NOMO-1 treated with dmso at 0.1 percent for 144 hours (cell line): Measurements from ENCODE around the gene LRRC4C.

Experiments
- DNase-seq: peaks from one replicate; lab custom pipeline; 2025; ENCODE audit not compliant: unreplicated experiment; lab: John Stamatoyannopoulos, UW

Gene LRRC4C

GRCh38 chr11:41419901-41420300, 39.6 kb downstream of the LRRC4C start:
- no peak for DNase-seq

GRCh38 chr11:41414771-41415440, 44.5 kb downstream of the LRRC4C start:
- no peak for DNase-seq

- no peak for DNase-seq
Measured at GRCh38 chr11:41413843-41414242, 45.6 kb downstream of the LRRC4C start.

GRCh38 chr11:41405812-41406211, 53.6 kb downstream of the LRRC4C start:
- no peak for DNase-seq

GRCh38 chr11:41404109-41404508, 55.3 kb downstream of the LRRC4C start:
- DNase-seq: no peak

- no peak for DNase-seq
Measured at GRCh38 chr11:41403458-41403857, 56.0 kb downstream of the LRRC4C start.

GRCh38 chr11:41400819-41401382, 58.6 kb downstream of the LRRC4C start:
- DNase-seq: no peak

- DNase-seq: no peak
Measured at GRCh38 chr11:41400124-41400523, 59.3 kb downstream of the LRRC4C start.

- DNase-seq: no peak
Measured at GRCh38 chr11:41399323-41399722, 60.1 kb downstream of the LRRC4C start.

GRCh38 chr11:41398175-41398574, 61.3 kb downstream of the LRRC4C start:
- DNase-seq: no peak

GRCh38 chr11:41394521-41395195, 64.8 kb downstream of the LRRC4C start:
- no peak for DNase-seq

- no peak for DNase-seq
Measured at GRCh38 chr11:41392596-41392995, 66.9 kb downstream of the LRRC4C start.

GRCh38 chr11:41389623-41390130, 69.8 kb downstream of the LRRC4C start:
- DNase-seq: no peak

- no peak for DNase-seq
Measured at GRCh38 chr11:41384329-41384728, 75.1 kb downstream of the LRRC4C start.

GRCh38 chr11:41383768-41384167, 75.7 kb downstream of the LRRC4C start:
- no peak for DNase-seq

GRCh38 chr11:41382927-41383326, 76.5 kb downstream of the LRRC4C start:
- no peak for DNase-seq

GRCh38 chr11:41379084-41379483, 80.4 kb downstream of the LRRC4C start:
- DNase-seq: no peak

- no peak for DNase-seq
Measured at GRCh38 chr11:41377709-41378394, 81.6 kb downstream of the LRRC4C start.

- no peak for DNase-seq
Measured at GRCh38 chr11:41351825-41352224, 107.6 kb downstream of the LRRC4C start.

GRCh38 chr11:41346042-41346441, 113.4 kb downstream of the LRRC4C start:
- no peak for DNase-seq

- no peak for DNase-seq
Measured at GRCh38 chr11:41334007-41334933, 125.2 kb downstream of the LRRC4C start.
